SK-N-DZ (cell line): ENCODE results near the gene ADAMTS2.

Experiments
- DNase-seq: peaks from one replicate; pipeline ENCODE4 v3.0.0-alpha.2; 2015; ENCODE audit warnings: low spot score

ADAMTS2 gene

GRCh38 chr5:179142434-179143198, 202.6 kb downstream of the ADAMTS2 start:
- DNase-seq: peak; percentile 40

- DNase-seq: peak; percentile 42
Measured at GRCh38 chr5:179141867-179142266, 203.4 kb downstream of the ADAMTS2 start.

GRCh38 chr5:179140293-179140692, 205.0 kb downstream of the ADAMTS2 start:
- DNase-seq: no peak

GRCh38 chr5:179139936-179140235, 205.4 kb downstream of the ADAMTS2 start:
- no peak for DNase-seq

- DNase-seq: no peak
Measured at GRCh38 chr5:179139111-179139935, 205.9 kb downstream of the ADAMTS2 start.

GRCh38 chr5:179138568-179138925, 206.7 kb downstream of the ADAMTS2 start:
- DNase-seq: no peak

GRCh38 chr5:179137643-179138567, 207.4 kb downstream of the ADAMTS2 start:
- DNase-seq: no peak

GRCh38 chr5:179137016-179137642, 208.1 kb downstream of the ADAMTS2 start:
- no peak for DNase-seq

- no peak for DNase-seq
Measured at GRCh38 chr5:179135441-179136215, 209.6 kb downstream of the ADAMTS2 start.

GRCh38 chr5:179135006-179135405, 210.3 kb downstream of the ADAMTS2 start:
- DNase-seq: no peak

GRCh38 chr5:179134511-179134910, 210.8 kb downstream of the ADAMTS2 start:
- DNase-seq: no peak

GRCh38 chr5:179132586-179133355, 212.5 kb downstream of the ADAMTS2 start:
- no peak for DNase-seq

GRCh38 chr5:179131886-179132585, 213.2 kb downstream of the ADAMTS2 start:
- DNase-seq: no peak

- no peak for DNase-seq
Measured at GRCh38 chr5:179131321-179131835, 213.9 kb downstream of the ADAMTS2 start.

- no peak for DNase-seq
Measured at GRCh38 chr5:179130101-179130681, 215.1 kb downstream of the ADAMTS2 start.

GRCh38 chr5:179129607-179130071, 215.6 kb downstream of the ADAMTS2 start:
- no peak for DNase-seq

- no peak for DNase-seq
Measured at GRCh38 chr5:179128976-179129375, 216.3 kb downstream of the ADAMTS2 start.

GRCh38 chr5:179128041-179128365, 217.3 kb downstream of the ADAMTS2 start:
- no peak for DNase-seq
